Measurements from ENCODE around the gene PRSS21.

- TF ChIP-seq CTCF (IDR thresholded peaks at IDR 0.05; ENCODE audit: low read depth, low read length), result no peak
- no peak for TF ChIP-seq EZH2phosphoT487 (IDR thresholded peaks at IDR 0.05; ENCODE audit: low read depth)
Measured at GRCh38 chr16:2815299-2815771, 1.7 kb upstream of the PRSS21 start.
